Activated naive CD4-positive, alpha-beta T cell treated with anti-CD3 and anti-CD28 coated beads for 36 hours (primary cell): Measurements from ENCODE around the gene ZFP69. TPM values are rescaled to one million over a fixed set of nuclear protein-coding genes. Genes with fewer than 3 reads are reported as not detected.
"Not testable (repeated sequence)": the region's sequence is repeated elsewhere in the genome, so short reads cannot be mapped to it uniquely, and the experiment has no call there.

Experiments used
- CTCF ChIA-PET: fragments of 350-600 bp; sonication (Branson Sonifier 250); formaldehyde crosslinking; loops from one replicate; lab custom pipeline; 2021; ENCODE audit warnings: antibody characterized with exemption; lab: Charles Lee
- DNase-seq: peaks from one replicate; pipeline ENCODE4 v3.0.0-alpha.2; 2020
- H3K27ac Mint-ChIP-seq: one replicate; pipeline ENCODE4 v1.8.0; 2021; ENCODE audit warnings: mild to moderate bottlenecking, mixed read lengths
- H3K27me3 Mint-ChIP-seq: one replicate; pipeline ENCODE4 v1.8.0; 2021; ENCODE audit warnings: low read depth, mixed read lengths
- H3K36me3 Mint-ChIP-seq: one replicate; pipeline ENCODE4 v1.8.0; 2021; ENCODE audit warnings: low read depth, mixed read lengths
- H3K4me1 Mint-ChIP-seq: one replicate; pipeline ENCODE4 v1.8.0; 2021; ENCODE audit warnings: low read depth, mixed read lengths
- H3K4me3 Mint-ChIP-seq: one replicate; pipeline ENCODE4 v1.8.0; 2021; ENCODE audit warnings: mild to moderate bottlenecking, moderate library complexity, mixed read lengths
- H3K9me3 Mint-ChIP-seq: one replicate; pipeline ENCODE4 v1.8.0; 2021; ENCODE audit warnings: mixed read lengths
- intact Hi-C: fragments of 100-400 bp; cut with micrococcal nuclease; formaldehyde crosslinking; loops from one replicate; pipeline ENCODE4 v1.15.1; 2023
- total RNA-seq, 2 experiments: library from RNA; stranded (reverse); gene quantifications; one replicate each; pipeline ENCODE4 v1.2.3, GENCODE V29; 2021

The ZFP69 gene
- total RNA-seq, 2 experiments from 2014 or later: 3.5 to 3.8 TPM

GRCh38 chr1:40454873-40455272 is 22.2 kb upstream of the ZFP69 start:
- CTCF ChIA-PET: interaction anchor here (0.6 kb wide), 1 partner anchor 29 kb away, joined by 3 read pairs; no protein-coding TSS in a partner anchor
- Mint-ChIP-seq H3K27me3 (no peaks in the 10 kb centered on the region), H3K27ac (peak overlapping the region; percentile 77), H3K4me1 (peaks cover 27% of the 10 kb centered on the region), H3K4me3 (no peak overlapping the region), H3K36me3 (peaks cover 86% of the 10 kb centered on the region), H3K9me3 (peaks cover 71% of the 10 kb centered on the region)
- intact Hi-C loops: no loop called here
- no peak for DNase-seq

DNA sequence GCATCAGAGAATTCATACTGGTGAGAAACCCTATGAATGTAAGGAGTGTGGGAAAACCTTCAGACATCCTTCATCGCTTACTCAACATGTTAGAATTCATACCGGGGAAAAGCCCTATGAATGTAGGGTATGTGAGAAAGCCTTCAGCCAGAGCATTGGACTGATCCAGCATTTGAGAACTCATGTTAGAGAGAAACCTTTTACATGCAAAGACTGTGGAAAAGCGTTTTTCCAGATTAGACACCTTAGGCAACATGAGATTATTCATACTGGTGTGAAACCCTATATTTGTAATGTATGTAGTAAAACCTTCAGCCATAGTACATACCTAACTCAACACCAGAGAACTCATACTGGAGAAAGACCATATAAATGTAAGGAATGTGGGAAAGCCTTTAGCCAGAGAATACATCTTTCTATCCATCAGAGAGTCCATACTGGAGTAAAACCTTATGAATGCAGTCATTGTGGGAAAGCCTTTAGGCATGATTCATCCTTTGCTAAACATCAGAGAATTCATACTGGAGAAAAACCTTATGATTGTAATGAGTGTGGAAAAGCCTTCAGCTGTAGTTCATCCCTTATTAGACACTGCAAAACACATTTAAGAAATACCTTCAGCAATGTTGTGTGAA is 14.0 kb upstream of the ZFP69 start:
- no peaks in the 10 kb centered on the region for H3K4me1 Mint-ChIP-seq
- CTCF ChIA-PET: no interaction called here
- no peak for DNase-seq
- H3K36me3 Mint-ChIP-seq: peaks cover 92% of the 10 kb centered on the region
- peaks cover 75% of the 10 kb centered on the region for H3K9me3 Mint-ChIP-seq
- no peak overlapping the region for H3K4me3 Mint-ChIP-seq
- no peaks in the 10 kb centered on the region for H3K27me3 Mint-ChIP-seq
- H3K27ac Mint-ChIP-seq: no peak overlapping the region
- intact Hi-C loops: no loop called here

DNA sequence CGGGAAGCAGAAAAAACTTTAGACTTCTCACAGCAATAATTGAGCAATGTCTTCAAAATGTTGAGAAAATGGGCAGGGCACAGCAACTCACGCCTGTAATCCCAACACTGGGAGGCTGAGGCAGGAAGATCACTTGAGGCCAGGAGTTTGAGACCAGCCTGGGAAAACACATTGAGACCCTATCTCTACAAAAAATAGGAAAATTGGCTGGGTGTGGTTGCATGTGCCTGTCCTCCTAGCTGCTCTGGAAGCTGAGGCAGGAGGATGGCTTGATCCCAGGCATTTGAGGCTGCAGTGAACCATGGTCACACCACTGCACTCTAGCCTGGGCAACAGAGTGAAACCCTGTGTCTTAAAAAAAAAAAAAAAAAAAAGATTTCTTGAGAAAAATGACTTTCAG is 7.8 kb upstream of the ZFP69 start:
- H3K9me3 Mint-ChIP-seq: peaks cover 85% of the 10 kb centered on the region
- intact Hi-C loops: no loop called here
- no peaks in the 10 kb centered on the region for H3K27me3 Mint-ChIP-seq
- no peaks in the 10 kb centered on the region for H3K4me1 Mint-ChIP-seq
- H3K4me3 Mint-ChIP-seq: no peak overlapping the region
- no peak for DNase-seq
- CTCF ChIA-PET: no interaction called here
- peaks cover 52% of the 10 kb centered on the region for H3K36me3 Mint-ChIP-seq
- H3K27ac Mint-ChIP-seq: no peak overlapping the region

- H3K27me3 Mint-ChIP-seq: no peaks in the 10 kb centered on the region
- CTCF ChIA-PET: no interaction called here
- peaks cover 20% of the 10 kb centered on the region for H3K4me1 Mint-ChIP-seq
- DNase-seq: no peak
- H3K4me3 Mint-ChIP-seq: no peak overlapping the region
- intact Hi-C loops: no loop called here
- H3K9me3 Mint-ChIP-seq: peaks cover 50% of the 10 kb centered on the region
- H3K36me3 Mint-ChIP-seq: peaks cover 31% of the 10 kb centered on the region
- H3K27ac Mint-ChIP-seq: no peak overlapping the region
Observed at GRCh38 chr1:40475268-40475667, 1.8 kb upstream of the ZFP69 start.

- Mint-ChIP-seq H3K4me3 (peak overlapping the region; percentile 83), H3K27ac (peak overlapping the region; percentile 60), H3K4me1 (peaks cover 20% of the 10 kb centered on the region), H3K27me3 (no peaks in the 10 kb centered on the region), H3K9me3 (peaks cover 38% of the 10 kb centered on the region), H3K36me3 (peaks cover 46% of the 10 kb centered on the region)
- CTCF ChIA-PET: interaction anchor here (1.4 to 1.5 kb wide), 2 partner anchors 55 to 139 kb away, joined by 3 to 8 read pairs; no protein-coding TSS in a partner anchor
- DNase-seq: peak; percentile 22
- intact Hi-C loops: loop anchor here (1.0 kb wide), 2 partner anchors 26 to 31 kb away; partner anchors contain the start of gene EXO5
Observed at GRCh38 chr1:40477678-40478053, 576 bp downstream of the ZFP69 start.

DNA sequence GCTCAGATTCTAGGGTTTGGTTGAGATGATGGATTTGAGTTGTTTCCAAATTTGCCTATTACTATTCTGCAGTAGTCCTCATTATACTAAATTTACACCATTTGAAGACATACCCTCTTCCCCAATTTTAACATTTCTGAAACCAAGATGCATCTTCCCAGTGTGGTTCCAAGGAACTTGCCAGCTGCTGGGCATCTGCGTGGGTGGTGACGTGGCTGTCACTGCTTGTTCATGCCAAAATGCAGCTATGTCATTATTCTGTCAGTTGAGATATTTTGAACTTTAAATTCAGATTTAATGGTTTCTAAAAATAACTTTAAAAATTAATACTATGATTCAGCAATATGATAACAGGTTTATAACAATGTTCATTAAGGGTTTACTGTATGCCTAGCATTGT is 1.2 kb downstream of the ZFP69 start:
- H3K36me3 Mint-ChIP-seq: peaks cover 50% of the 10 kb centered on the region
- intact Hi-C loops: no loop called here
- H3K27ac Mint-ChIP-seq: no peak overlapping the region
- H3K4me1 Mint-ChIP-seq: peaks cover 20% of the 10 kb centered on the region
- no peaks in the 10 kb centered on the region for H3K27me3 Mint-ChIP-seq
- peak overlapping the region; percentile 83 for H3K4me3 Mint-ChIP-seq
- CTCF ChIA-PET: interaction anchor here (0.8 to 1.5 kb wide), 3 partner anchors 55 to 400 kb away, joined by 3 to 8 read pairs (median 3); no protein-coding TSS in a partner anchor
- H3K9me3 Mint-ChIP-seq: peaks cover 36% of the 10 kb centered on the region
- no peak for DNase-seq

GRCh38 chr1:40479156-40479555 is 2.1 kb downstream of the ZFP69 start:
- CTCF ChIA-PET: no interaction called here
- Mint-ChIP-seq H3K27me3 (no peaks in the 10 kb centered on the region), H3K4me1 (peaks cover 20% of the 10 kb centered on the region), H3K36me3 (peaks cover 55% of the 10 kb centered on the region), H3K4me3 (no peak overlapping the region), H3K27ac (no peak overlapping the region), H3K9me3 (peaks cover 34% of the 10 kb centered on the region)
- peak; percentile 45 for DNase-seq
- intact Hi-C loops: no loop called here

GRCh38 chr1:40495315-40495903 is 18.3 kb downstream of the ZFP69 start:
- no peak for DNase-seq
- H3K4me1 Mint-ChIP-seq: peaks cover 5% of the 10 kb centered on the region
- H3K4me3 Mint-ChIP-seq: no peak overlapping the region
- CTCF ChIA-PET: no interaction called here
- intact Hi-C loops: no loop called here
- no peak overlapping the region for H3K27ac Mint-ChIP-seq
- no peaks in the 10 kb centered on the region for H3K27me3 Mint-ChIP-seq
- peaks cover 74% of the 10 kb centered on the region for H3K36me3 Mint-ChIP-seq
- H3K9me3 Mint-ChIP-seq: peaks cover 62% of the 10 kb centered on the region

DNA sequence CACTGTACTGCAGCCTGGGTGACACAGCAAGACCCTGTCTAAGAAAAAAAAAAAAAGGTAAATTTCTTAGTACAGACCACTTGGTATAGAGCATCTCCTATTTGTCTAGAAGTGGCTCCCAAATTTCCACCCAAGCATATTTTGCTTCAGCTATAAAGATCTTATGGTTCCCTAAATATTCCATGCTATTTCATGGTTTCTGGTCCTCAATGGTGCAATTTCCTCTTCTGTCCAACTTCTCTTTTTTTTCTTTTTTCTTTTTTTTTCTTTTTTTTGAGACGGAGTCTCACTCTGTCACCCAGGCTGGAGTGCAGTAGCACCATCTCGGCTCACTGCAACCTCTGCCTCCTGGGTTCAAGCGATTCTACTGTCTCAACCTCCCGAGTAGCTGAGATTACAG is 25.6 kb downstream of the ZFP69 start:
- H3K4me1 Mint-ChIP-seq, H3K4me3 Mint-ChIP-seq, H3K27ac Mint-ChIP-seq, intact Hi-C loops, H3K27me3 Mint-ChIP-seq, DNase-seq: not testable (repeated sequence)
- Mint-ChIP-seq H3K9me3 (peaks cover 62% of the 10 kb centered on the region), H3K36me3 (peaks cover 68% of the 10 kb centered on the region)
- CTCF ChIA-PET: interaction anchor here (1.0 kb wide), 1 partner anchor 359 kb away, joined by 3 read pairs; no protein-coding TSS in a partner anchor

- CTCF ChIA-PET: interaction anchor here (1.0 kb wide), 1 partner anchor 169 kb away, joined by 3 read pairs; no protein-coding TSS in a partner anchor
- DNase-seq: no peak
- Mint-ChIP-seq H3K36me3 (peaks cover 67% of the 10 kb centered on the region), H3K4me3 (peak overlapping the region; percentile 80), H3K4me1 (peaks cover 10% of the 10 kb centered on the region), H3K27ac (peak overlapping the region; percentile 81), H3K27me3 (no peaks in the 10 kb centered on the region), H3K9me3 (peaks cover 37% of the 10 kb centered on the region)
- intact Hi-C loops: loop anchor here (1.0 kb wide), 3 partner anchors 23 to 57 kb away; partner anchors contain the start of genes ZFP69 and ZNF684
Observed at GRCh38 chr1:40507973-40508372, 30.9 kb downstream of the ZFP69 start.

DNA sequence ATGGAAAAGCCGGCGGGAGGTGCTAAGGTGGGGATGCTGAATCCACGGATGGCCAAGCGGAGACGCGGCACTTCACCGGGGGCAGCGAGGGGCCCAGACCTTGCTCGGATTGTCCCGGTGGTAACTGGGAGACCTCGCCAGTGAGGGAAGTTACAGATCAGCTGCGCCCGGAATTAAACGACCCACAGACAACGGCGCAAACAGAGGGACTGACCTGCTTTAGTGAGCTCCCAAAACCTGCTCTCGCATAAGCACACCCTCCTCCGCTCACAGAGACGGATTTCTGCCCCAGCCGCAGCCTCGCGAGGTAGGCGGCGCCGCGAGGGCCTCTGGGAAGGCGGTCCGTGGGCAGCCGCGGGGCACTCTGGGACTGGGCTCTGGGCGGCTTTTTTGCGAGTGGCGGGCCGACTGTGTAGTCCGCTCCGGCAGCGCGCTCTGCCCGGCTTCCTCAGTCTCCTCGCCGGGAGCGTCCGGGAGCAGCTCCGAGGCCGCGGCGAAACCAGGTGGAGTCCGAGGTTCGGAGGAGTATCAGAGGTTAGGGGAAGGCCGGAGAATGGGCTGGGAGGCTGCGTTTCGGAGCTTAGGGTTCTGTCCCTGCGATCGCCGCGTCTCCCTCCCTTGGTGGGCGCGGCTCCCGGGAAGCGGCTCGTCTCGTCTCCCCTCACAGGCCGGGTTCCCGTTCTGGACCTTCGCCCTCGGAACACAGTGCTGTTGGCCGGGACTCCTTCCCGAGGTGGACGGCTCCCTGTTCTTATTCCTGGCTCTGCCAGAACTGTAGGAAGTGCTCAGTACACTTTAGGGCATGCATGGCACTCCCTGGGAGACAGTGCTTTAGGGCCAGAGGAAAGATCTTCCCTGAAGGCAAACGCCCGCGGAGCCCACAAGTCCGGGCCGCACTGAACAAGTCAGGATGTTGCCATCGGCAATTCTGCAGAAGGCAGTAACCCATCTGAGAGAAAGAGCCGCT is 31.6 kb downstream of the ZFP69 start, which contains the start of gene EXO5:
TSS of gene EXO5 (plus strand) at position 393 of the 967 bp plus-strand sequence. CDS start 5,778 bp downstream, outside the sequence.
- Mint-ChIP-seq H3K4me3 (peak within 1 kb of the TSS; percentile 80), H3K27me3 (no peaks in the 10 kb centered on the region), H3K27ac (peak within 1 kb of the TSS; percentile 81), H3K36me3 (peaks cover 62% of the 10 kb centered on the region), H3K4me1 (peaks cover 10% of the 10 kb centered on the region), H3K9me3 (peaks cover 32% of the 10 kb centered on the region)
- peak; percentile 90 for DNase-seq
- CTCF ChIA-PET: interaction anchor here (1.0 kb wide), 2 partner anchors 69 to 169 kb away, joined by 3 read pairs; no protein-coding TSS in a partner anchor
- intact Hi-C loops: loop anchor here (1.0 kb wide), 3 partner anchors 23 to 57 kb away; partner anchors contain the start of genes ZFP69 and ZNF684

DNA sequence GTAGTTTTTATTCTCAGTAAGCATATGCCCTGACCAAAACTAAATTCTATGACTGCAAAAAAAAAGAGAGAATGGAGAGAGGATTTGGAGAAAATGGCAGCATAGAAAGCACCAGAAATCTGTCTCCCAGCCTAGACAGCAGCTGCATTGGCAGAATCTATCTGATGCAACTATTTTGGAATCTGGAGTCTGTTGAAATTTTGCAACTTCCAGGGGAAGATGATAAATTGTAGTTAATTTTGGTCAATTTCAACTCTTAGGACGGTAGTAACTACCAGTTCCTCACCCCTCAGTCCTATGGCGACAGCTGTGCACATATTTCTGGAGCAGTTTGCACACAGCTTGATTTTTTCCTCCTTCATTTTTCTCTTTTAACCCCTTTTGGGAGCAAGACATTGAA is 42.4 kb downstream of the ZFP69 start:
- Mint-ChIP-seq H3K27ac (no peak overlapping the region), H3K4me3 (no peak overlapping the region), H3K4me1 (no peaks in the 10 kb centered on the region), H3K36me3 (peaks cover 30% of the 10 kb centered on the region), H3K27me3 (no peaks in the 10 kb centered on the region), H3K9me3 (peaks cover 56% of the 10 kb centered on the region)
- CTCF ChIA-PET: no interaction called here
- DNase-seq: no peak
- intact Hi-C loops: no loop called here
